Measurements from ENCODE around the gene RETN.

The RETN gene

GRCh38 chr19:7709932-7710460 lies 41.1 kb downstream of the RETN start:
- no peak for DNase-seq (ENCODE audit: low spot score)

GRCh38 chr19:7710616-7711015 lies 41.8 kb downstream of the RETN start:
- DNase-seq (ENCODE audit: low spot score), result no peak

GRCh38 chr19:7715671-7716070 lies 46.8 kb downstream of the RETN start:
- DNase-seq (ENCODE audit: low spot score), result no peak

- DNase-seq (ENCODE audit: low spot score), result no peak
Measured at GRCh38 chr19:7716762-7717161, 47.9 kb downstream of the RETN start.

GRCh38 chr19:7718668-7719067 lies 49.8 kb downstream of the RETN start:
- DNase-seq (ENCODE audit: low spot score), result no peak

All from kidney tubule cell (primary cell).